ENCODE data around the gene MFRP. TPM values are rescaled to one million over a fixed set of nuclear protein-coding genes. Genes with fewer than 3 reads are reported as not detected.

The MFRP gene
- total and polyA plus RNA-seq, 9 of the 15 experiments (the other 6 are each of a cell fraction or from before 2014, with no cell fraction given), result not detected

GRCh38 chr11:119374632-119375336 is 28.3 kb upstream of the MFRP start (continued):
- TF ChIP-seq ZNF436 (CRISPR knock-in tag; IDR thresholded peaks at IDR 0.05), result no peak
- no peak for TF ChIP-seq PURB (CRISPR knock-in tag; IDR thresholded peaks at IDR 0.05; ENCODE audit: low read depth)
- no peak for TF ChIP-seq SAFB2 (IDR thresholded peaks at IDR 0.05; ENCODE audit: borderline replicate concordance, low read depth, low read length, severe bottlenecking)
- no peak for TF ChIP-seq LCOR (CRISPR knock-in tag; IDR thresholded peaks at IDR 0.05)
- TF ChIP-seq HMG20B (CRISPR knock-in tag; IDR thresholded peaks at IDR 0.05), result no peak
- TF ChIP-seq, protein P1, sequence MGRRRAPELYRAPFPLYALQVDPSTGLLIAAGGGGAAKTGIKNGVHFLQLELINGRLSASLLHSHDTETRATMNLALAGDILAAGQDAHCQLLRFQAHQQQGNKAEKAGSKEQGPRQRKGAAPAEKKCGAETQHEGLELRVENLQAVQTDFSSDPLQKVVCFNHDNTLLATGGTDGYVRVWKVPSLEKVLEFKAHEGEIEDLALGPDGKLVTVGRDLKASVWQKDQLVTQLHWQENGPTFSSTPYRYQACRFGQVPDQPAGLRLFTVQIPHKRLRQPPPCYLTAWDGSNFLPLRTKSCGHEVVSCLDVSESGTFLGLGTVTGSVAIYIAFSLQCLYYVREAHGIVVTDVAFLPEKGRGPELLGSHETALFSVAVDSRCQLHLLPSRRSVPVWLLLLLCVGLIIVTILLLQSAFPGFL (CRISPR knock-in tag; IDR thresholded peaks at IDR 0.05), result no peak
- peak; percentile 78 for TF ChIP-seq BCOR (IDR thresholded peaks at IDR 0.05)
- TF ChIP-seq FOS (IDR thresholded peaks at IDR 0.05; ENCODE audit: extremely low read depth, insufficient read length), result no peak
- TF ChIP-seq HDAC3 (IDR thresholded peaks at IDR 0.05; ENCODE audit: borderline replicate concordance, partially characterized antibody), result no peak
- TF ChIP-seq ZNF184 (CRISPR knock-in tag; IDR thresholded peaks at IDR 0.05), result no peak
- no peak for TF ChIP-seq TRIM24 (IDR thresholded peaks at IDR 0.05)
- peak; percentile 32; the same call in 1 of the 2 replicates for TF ChIP-seq VEZF1 (CRISPR knock-in tag; IDR thresholded peaks at IDR 0.05)
- TF ChIP-seq, protein P2, sequence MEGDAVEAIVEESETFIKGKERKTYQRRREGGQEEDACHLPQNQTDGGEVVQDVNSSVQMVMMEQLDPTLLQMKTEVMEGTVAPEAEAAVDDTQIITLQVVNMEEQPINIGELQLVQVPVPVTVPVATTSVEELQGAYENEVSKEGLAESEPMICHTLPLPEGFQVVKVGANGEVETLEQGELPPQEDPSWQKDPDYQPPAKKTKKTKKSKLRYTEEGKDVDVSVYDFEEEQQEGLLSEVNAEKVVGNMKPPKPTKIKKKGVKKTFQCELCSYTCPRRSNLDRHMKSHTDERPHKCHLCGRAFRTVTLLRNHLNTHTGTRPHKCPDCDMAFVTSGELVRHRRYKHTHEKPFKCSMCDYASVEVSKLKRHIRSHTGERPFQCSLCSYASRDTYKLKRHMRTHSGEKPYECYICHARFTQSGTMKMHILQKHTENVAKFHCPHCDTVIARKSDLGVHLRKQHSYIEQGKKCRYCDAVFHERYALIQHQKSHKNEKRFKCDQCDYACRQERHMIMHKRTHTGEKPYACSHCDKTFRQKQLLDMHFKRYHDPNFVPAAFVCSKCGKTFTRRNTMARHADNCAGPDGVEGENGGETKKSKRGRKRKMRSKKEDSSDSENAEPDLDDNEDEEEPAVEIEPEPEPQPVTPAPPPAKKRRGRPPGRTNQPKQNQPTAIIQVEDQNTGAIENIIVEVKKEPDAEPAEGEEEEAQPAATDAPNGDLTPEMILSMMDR (IDR thresholded peaks at IDR 0.05 in 2 of 3, conservative IDR thresholded peaks at IDR 0.05 in 1 of 3; ENCODE audit: insufficient read depth in 2 of 3, low read depth in 1 of 3, low read length in 3 of 3), result no peak
- TF ChIP-seq PHF20 (IDR thresholded peaks at IDR 0.05; ENCODE audit: partially characterized antibody), result no peak
- no peak for TF ChIP-seq TFE3 (CRISPR knock-in tag; IDR thresholded peaks at IDR 0.05)
- peak; percentile 84 for TF ChIP-seq CTBP1 (IDR thresholded peaks at IDR 0.05; ENCODE audit: borderline replicate concordance)
- no peak for TF ChIP-seq CREB3 (tag; conservative IDR thresholded peaks at IDR 0.05; ENCODE audit: low read depth)
- TF ChIP-seq PHTF2 (CRISPR knock-in tag; IDR thresholded peaks at IDR 0.05), result no peak
- no peak for TF ChIP-seq ZSCAN29 (IDR thresholded peaks at IDR 0.05)
- peak; percentile 82 for TF ChIP-seq SMARCA5 (IDR thresholded peaks at IDR 0.05)
- no peak for TF ChIP-seq ZNF232 (CRISPR knock-in tag; IDR thresholded peaks at IDR 0.05)
- no peak for TF ChIP-seq TFAM (CRISPR knock-in tag; conservative IDR thresholded peaks at IDR 0.05)

Data from K562 (cell line).